Stimulated activated CD8-positive, alpha-beta memory T cell treated with anti-CD3 and anti-CD28 coated beads, Interleukin-7, amount 100 ng/mL, for 1 hour (primary cell): ENCODE measurements around the gene TRIM56.
"Not testable (repeated sequence)": the region's sequence is repeated elsewhere in the genome, so short reads cannot be mapped to it uniquely, and the experiment has no call there.

Experiments used
- DNase-seq, 2 donors: peaks; one replicate each; pipeline ENCODE4 v3.0.0-alpha.2; 2020; ENCODE audit warnings: low read depth in 2 of 2

Gene TRIM56

DNA sequence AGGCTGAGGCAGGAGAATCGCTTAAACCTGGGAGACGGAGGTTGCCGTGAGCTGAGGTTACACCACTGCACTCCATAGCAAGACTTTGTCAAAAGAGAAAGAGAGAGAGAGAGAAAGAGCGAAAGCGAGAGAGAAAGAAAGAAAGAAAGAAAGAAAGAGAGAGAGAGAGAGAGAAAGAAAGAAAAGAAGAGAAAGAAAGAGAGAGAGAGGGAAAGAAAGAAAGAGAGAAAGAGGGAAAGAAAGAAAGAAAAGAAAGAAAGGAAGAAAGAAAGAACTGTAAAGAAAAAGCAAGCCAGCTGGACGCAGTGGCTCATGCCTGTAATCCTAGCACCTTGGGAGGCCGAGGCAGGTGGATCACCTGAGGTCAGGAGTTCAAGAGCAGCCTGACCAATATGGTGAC lies 27.9 kb downstream of the TRIM56 start:
- DNase-seq = not testable (repeated sequence)

DNA sequence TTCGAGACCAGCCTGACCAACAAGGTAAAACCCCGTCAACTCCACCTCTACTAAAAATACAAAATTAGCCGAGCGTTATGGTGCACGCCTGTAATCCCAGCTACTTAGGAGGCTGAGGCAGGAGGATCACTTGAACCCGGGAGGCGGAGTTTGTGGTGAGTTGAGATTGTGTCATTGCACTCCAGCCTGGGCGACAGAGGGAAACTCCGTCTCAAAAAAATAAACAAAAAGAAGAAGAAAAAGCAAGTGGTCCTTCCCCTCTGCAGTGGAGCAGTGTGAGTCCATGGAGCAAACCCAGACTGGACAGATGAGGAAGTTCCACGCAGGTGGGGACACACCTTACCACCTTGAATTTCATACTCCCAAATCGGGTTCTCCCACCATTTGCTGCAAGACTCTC lies 28.6 kb downstream of the TRIM56 start:
- no peak for DNase-seq

- no peak for DNase-seq
Measured at GRCh38 chr7:101114492-101114891, 29.2 kb downstream of the TRIM56 start.

DNA sequence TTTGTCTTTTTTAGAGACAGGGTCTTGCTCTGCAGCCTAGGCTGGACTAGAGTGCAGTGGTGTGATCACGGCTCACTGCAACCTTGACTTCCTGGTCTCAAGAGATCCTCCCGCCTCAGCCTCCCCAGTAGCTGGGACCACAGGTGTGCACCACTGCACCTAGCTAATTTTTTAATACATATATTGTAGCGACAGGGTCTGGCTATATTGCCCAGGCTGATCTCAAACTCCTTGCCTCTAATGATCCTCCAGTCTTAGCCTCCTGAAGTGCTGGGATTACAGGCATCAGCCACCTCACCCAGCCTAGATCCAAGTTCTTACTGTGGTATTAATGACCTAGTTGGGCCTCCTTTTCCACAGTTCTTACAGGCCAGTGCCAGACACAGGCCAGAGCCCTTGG lies 29.9 kb downstream of the TRIM56 start:
- DNase-seq = no peak

DNA sequence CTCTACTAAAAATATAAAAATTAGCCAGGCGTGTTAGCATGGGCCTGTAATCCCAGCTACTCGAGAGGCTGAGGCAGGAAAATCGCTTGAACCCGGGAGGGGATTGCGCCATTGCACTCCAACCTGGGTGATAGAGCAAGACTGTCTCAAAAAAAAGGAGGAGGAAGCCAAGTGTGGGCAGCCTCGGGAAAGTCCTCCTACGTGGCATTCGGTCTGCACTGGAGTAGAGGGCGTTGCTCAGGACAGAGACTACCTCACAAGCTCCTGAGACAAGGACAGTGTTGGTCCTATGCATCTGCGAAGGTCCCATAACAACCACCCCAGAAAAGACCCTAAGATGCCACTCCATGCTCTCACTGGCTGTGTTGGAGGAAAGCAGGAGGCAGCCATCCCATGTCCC lies 31.6 kb downstream of the TRIM56 start:
- no peak for DNase-seq

- no peak for DNase-seq
Measured at GRCh38 chr7:101118856-101119255, 33.6 kb downstream of the TRIM56 start.

DNA sequence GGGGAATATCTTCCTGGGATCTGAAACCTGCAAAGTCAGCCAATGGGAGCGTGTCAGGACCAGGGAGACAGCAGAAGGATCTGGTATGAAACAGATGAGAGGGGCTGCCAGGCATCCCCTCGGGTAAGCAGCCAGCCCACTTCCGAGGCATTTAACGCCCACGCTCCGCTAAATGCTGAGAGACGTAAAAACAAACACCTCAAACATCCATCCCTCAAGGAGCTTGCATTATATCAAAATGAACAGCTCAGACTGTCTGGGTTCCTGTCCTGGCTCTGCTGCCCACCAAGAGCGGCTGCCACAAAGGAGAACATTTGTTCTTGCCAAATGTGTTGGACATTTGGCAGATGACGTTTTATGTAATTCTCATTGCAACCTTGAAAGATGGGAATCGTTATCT lies 34.6 kb downstream of the TRIM56 start:
- DNase-seq = no peak

GRCh38 chr7:101120315-101120714 lies 35.0 kb downstream of the TRIM56 start:
- DNase-seq = no peak

DNA sequence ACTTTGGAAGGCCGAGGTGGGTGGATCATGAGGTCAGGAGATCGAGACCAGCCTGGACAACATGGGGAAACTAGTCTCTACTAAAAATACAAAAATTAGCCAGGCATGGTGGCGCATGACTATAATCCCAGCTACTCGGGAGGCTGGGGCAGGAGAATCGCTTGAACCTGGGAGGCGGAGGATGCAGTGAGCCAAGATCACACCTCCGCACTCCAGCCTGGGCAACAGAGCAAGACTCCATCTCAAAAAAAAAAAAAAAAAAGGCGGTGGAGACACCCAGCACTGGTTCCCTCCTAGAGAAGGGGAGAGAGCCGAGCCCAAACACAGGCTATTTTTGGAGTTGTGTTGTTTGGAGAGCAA lies 36.3 kb downstream of the TRIM56 start:
- DNase-seq = not testable (repeated sequence)

- no peak for DNase-seq
Measured at GRCh38 chr7:101121991-101122932, 37.0 kb downstream of the TRIM56 start.

- no peak for DNase-seq
Measured at GRCh38 chr7:101122933-101123702, 37.8 kb downstream of the TRIM56 start.

GRCh38 chr7:101123703-101124068 lies 38.4 kb downstream of the TRIM56 start:
- no peak for DNase-seq

- no peak for DNase-seq
Measured at GRCh38 chr7:101124376-101125056, 39.2 kb downstream of the TRIM56 start.

GRCh38 chr7:101125989-101126650 lies 40.8 kb downstream of the TRIM56 start:
- no peak for DNase-seq

DNA sequence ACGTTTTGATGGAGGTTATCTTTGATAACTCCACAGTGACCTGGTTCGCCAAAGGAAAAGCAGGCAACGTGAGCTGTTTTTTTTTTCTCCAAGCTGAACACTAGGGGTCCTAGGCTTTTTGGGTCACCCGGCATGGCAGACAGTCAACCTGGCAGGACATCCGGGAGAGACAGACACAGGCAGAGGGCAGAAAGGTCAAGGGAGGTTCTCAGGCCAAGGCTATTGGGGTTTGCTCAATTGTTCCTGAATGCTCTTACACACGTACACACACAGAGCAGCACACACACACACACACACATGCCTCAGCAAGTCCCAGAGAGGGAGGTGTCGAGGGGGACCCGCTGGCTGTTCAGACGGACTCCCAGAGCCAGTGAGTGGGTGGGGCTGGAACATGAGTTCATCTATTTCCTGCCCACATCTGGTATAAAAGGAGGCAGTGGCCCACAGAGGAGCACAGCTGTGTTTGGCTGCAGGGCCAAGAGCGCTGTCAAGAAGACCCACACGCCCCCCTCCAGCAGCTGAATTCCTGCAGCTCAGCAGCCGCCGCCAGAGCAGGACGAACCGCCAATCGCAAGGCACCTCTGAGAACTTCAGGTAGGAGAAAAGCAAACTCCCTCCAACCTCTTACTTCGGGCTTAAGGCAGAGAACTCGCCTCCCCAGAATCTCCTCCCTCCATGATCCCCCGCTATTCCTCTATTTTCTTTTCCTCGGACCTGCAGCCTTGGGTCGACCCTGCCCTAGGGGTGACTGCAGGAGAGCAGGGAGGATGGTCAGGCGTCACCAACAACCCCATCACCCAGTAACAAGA lies 41.6 kb downstream of the TRIM56 start, which contains the start of gene SERPINE1:
Gene SERPINE1, plus strand, starts transcription at position 454 of the 809 bp plus-strand sequence. CDS start 1,290 bp downstream, outside the sequence.
- DNase-seq = peak; percentile 12 to 31

GRCh38 chr7:101127460-101128039 lies 42.3 kb downstream of the TRIM56 start:
- DNase-seq = no peak

DNA sequence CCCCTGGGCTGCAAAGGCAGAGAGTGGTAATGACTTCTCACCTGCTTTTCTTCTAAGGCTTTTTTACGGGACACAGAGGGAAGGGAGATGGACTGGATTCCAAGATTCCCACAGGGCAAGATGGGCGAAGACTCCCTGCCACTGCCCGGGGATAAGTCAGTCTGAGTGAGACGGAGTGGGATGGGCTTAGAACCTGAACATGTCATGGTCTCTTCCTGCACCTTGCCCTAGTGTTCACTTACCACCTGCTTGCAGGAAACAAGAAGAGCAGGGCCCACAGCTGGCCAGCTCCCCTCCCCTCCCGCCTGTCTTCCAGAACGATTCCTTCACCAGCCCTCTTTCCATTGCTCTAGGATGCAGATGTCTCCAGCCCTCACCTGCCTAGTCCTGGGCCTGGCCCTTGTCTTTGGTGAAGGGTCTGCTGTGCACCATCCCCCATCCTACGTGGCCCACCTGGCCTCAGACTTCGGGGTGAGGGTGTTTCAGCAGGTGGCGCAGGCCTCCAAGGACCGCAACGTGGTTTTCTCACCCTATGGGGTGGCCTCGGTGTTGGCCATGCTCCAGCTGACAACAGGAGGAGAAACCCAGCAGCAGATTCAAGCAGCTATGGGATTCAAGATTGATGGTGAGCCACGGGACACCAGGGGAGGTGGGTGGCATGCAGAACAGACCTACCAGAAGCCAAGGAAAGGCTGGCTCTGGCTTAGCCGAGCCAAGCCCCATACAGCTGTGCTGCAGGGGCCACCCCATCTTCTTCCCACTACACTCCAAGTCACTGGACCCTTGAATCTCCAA lies 43.0 kb downstream of the TRIM56 start:
- no peak for DNase-seq

DNA sequence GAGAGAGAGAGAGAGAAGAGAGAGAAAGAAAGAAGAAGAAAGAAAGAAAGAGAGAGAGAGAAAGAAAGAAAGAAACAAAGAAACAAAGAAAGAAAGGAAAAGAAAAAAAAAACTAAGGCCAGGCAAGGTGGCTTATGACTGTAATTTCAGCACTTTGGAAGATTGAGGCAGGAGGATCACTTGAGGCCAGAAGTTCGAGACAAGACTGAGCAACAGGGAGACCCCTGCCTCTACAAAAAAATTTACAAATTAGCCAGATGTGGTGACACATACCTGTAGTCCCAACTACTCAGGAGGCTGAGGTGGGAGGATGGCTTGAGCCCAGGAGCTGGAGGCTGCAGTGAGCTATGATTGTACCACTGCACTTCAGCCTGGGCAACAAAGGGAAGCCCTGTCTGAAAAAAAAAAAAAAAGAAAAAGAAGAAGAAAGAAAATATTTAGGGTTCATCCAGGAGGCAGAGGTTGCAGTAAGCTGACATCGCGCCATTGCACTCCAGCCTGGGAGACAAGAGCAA lies 44.4 kb downstream of the TRIM56 start:
- no peak for DNase-seq
